ENCODE data around the gene MYL9.

DNA sequence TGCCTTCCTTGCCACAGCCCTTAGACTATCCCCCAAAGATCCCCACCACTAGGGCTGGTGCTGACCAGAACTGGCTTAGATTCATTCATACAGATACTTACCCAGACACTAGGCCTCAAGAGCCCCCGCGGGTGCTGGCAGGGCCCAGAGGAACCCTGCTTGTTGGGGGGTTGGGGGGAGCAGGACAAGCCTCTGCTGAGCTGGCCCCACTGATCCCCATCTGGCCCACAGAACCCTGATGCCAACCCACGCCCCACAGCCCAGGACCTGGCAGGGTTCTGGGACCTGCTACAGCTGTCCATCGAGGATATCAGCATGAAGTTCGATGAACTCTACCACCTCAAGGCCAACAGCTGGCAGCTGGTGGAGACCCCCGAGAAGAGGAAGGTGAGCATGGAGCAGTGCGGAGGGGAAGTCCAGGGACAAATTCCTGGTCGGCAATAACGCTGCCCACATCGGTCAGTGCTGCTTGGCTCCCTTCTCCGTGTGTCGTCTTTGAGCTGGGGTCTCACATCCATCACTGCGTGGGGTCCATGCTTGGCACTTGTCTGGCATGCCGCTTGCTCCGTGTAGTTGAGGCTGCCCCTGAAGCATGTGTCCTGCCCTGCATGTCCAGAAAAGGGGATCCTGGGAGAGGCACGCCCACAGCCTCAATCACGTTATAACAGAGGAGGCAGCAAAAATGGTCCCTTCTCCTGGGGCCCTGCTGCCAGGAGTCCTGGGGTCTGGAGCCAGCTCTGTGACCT is 15.5 kb upstream of the MYL9 start:
- TF ChIP-seq EZH2phosphoT487 (IDR thresholded peaks at IDR 0.05; ENCODE audit: insufficient read depth, low read depth) (no peak), EZH2 (IDR thresholded peaks at IDR 0.05; ENCODE audit: insufficient read depth, poor library complexity, severe bottlenecking) (no peak)

Measured in GM23248 (cell line).